ENCODE data around the gene NLRP1.

NLRP1 gene

DNA sequence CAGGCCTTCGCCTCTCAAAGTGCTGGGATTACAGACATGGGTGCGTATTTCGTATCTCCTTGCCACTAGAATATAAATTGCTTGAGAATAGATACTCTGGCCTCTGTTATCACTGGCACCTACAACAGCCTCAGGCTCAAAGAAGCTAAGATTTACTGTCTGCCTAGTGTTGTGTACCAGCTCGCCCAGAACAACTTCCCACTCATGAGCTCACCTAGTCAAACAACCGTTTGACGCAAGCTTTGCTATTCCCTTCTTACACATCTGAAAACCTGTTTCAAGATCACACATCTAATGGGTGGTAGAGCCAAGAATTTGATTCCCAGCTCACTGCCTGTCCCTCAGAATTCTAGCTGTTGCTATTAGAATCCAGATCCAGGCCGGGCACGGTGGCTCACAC lies 73.5 kb downstream of the NLRP1 start:
- Histone ChIP-seq H3K36me3 (ENCODE audit: control insufficient read depth in 1 of 2, insufficient read depth in 2 of 2, low read length in 2 of 2) (peaks cover 0 to 6% of the 10 kb centered on the region in 2 donors), H3K27ac (ENCODE audit: low read length) (no peak overlapping the region)

DNA sequence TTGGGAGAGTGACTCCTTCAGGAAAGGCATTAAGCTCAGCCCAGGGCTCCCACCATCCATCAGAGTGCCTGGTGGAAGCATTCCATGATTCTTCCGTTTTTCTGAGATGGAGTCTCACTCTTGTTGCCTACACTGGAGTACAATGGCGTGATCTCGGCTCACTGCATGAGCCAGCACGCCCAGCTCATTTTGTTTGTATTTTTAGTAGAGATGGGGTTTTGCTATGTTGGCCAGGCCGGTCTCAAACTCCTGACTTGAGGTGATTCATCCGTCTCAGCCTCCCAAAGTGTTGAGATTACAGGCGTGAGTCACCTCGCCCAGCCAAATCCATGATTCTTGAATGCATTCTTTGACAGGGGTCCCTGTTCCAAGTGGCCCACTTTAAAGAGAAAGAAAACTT lies 74.8 kb downstream of the NLRP1 start:
- Histone ChIP-seq H3K4me1 (ENCODE audit: control insufficient read depth in 1 of 2, insufficient read depth in 2 of 2, low read length in 2 of 2) (no peaks in the 10 kb centered on the region), H3K27me3 (ENCODE audit: low read depth, low read length) (no peaks in the 10 kb centered on the region), H3K27ac (ENCODE audit: low read length) (no peak overlapping the region), H3K9me3 (ENCODE audit: control insufficient read depth in 1 of 2, low read length in 2 of 2) (no peaks in the 10 kb centered on the region), H3K4me3 (ENCODE audit: low read depth in 1 of 2, low read length in 2 of 2) (no peak overlapping the region), H3K36me3 (ENCODE audit: control insufficient read depth in 1 of 2, insufficient read depth in 2 of 2, low read length in 2 of 2) (no peaks in the 10 kb centered on the region)

More for the DNA sequence above, 73.5 kb downstream of the NLRP1 start:
- Histone ChIP-seq H3K27me3 (ENCODE audit: low read depth, low read length) (no peaks in the 10 kb centered on the region), H3K9me3 (ENCODE audit: control insufficient read depth in 1 of 2, low read length in 2 of 2) (no peaks in the 10 kb centered on the region), H3K4me3 (ENCODE audit: low read depth in 1 of 2, low read length in 2 of 2) (no peak overlapping the region), H3K4me1 (ENCODE audit: control insufficient read depth in 1 of 2, insufficient read depth in 2 of 2, low read length in 2 of 2) (no peaks in the 10 kb centered on the region)

DNA sequence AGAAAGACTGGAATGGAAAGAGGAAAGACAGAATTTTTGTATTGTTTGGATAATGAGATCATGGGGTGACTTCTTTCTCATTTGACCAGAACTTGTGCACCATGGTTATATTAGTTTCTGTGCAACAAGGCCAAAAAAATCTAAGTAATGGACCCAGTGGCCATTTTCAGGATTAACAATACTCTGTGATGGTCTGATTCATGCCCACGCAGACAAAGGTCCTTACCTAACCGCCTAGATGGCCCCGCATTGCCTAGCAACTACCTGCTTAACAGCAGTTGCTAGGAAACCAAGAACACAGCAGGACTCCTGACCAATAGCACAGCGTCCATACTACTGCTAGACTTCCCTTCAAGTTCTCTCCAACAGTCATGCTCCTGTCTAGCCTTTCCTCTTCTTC lies 75.5 kb downstream of the NLRP1 start:
- H3K27me3 ChIP-seq (ENCODE audit: low read depth, low read length), result no peaks in the 10 kb centered on the region
- no peak overlapping the region for H3K27ac ChIP-seq (ENCODE audit: low read length)
- no peaks in the 10 kb centered on the region for H3K36me3 ChIP-seq (ENCODE audit: control insufficient read depth in 1 of 2, insufficient read depth in 2 of 2, low read length in 2 of 2)

DNA sequence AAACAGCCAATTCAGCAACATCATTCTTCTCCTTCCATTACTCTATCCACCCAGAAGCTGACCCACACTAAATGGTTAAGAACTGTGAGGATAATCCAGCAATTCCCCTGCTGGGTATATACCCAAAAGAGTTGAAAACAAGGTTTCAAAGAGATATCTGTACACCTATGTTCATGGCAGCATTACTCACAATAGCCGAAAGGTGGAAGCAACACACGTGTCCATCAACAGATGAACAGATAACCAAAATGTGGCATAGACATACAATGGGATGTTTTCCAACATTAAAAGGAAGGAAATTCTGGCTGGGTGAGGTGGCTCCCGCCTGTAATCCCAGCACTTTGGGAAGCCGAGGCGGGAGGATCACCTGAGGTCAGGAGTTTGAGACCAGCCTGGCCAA lies 78.0 kb downstream of the NLRP1 start:
- H3K9me3 ChIP-seq (ENCODE audit: control insufficient read depth in 1 of 2, low read length in 2 of 2), result no peaks in the 10 kb centered on the region
- no peaks in the 10 kb centered on the region for H3K36me3 ChIP-seq (ENCODE audit: control insufficient read depth in 1 of 2, insufficient read depth in 2 of 2, low read length in 2 of 2)
- H3K4me1 ChIP-seq (ENCODE audit: control insufficient read depth in 1 of 2, insufficient read depth in 2 of 2, low read length in 2 of 2), result no peaks in the 10 kb centered on the region
- no peaks in the 10 kb centered on the region for H3K27me3 ChIP-seq (ENCODE audit: low read depth, low read length)
- no peak overlapping the region for H3K27ac ChIP-seq (ENCODE audit: low read length)
- no peak overlapping the region for H3K4me3 ChIP-seq (ENCODE audit: low read depth in 1 of 2, low read length in 2 of 2)

More for the DNA sequence above, 75.5 kb downstream of the NLRP1 start:
- Histone ChIP-seq H3K4me1 (ENCODE audit: control insufficient read depth in 1 of 2, insufficient read depth in 2 of 2, low read length in 2 of 2) (no peaks in the 10 kb centered on the region), H3K4me3 (ENCODE audit: low read depth in 1 of 2, low read length in 2 of 2) (no peak overlapping the region), H3K9me3 (ENCODE audit: control insufficient read depth in 1 of 2, low read length in 2 of 2) (no peaks in the 10 kb centered on the region)

DNA sequence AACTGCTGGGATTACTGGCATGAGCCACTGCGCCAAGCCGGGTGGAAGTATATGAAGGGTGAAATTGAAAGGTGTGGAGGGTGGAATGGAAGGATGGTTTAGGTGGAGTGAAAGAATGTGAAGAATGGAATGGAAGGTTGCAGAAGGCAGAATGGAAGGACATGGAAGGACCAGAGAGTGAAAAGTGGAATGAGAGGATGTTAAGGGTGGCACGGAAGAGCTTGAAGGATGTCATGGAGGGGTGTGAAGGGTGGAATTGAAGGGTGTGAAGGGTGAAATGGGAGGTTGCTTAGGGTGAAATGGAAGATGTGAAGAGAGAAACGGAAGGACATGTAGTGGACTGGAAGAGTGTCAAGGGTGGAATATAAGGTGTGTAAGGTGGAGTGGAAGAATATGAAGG lies 81.8 kb downstream of the NLRP1 start:
- Histone ChIP-seq H3K27ac (ENCODE audit: low read length) (no peak overlapping the region), H3K9me3 (ENCODE audit: control insufficient read depth in 1 of 2, low read length in 2 of 2) (no peaks in the 10 kb centered on the region), H3K36me3 (ENCODE audit: control insufficient read depth in 1 of 2, insufficient read depth in 2 of 2, low read length in 2 of 2) (no peaks in the 10 kb centered on the region), H3K4me3 (ENCODE audit: low read depth in 1 of 2, low read length in 2 of 2) (no peak overlapping the region), H3K4me1 (ENCODE audit: control insufficient read depth in 1 of 2, insufficient read depth in 2 of 2, low read length in 2 of 2) (peaks cover 0 to 11% of the 10 kb centered on the region in 2 donors), H3K27me3 (ENCODE audit: low read depth, low read length) (no peaks in the 10 kb centered on the region)

DNA sequence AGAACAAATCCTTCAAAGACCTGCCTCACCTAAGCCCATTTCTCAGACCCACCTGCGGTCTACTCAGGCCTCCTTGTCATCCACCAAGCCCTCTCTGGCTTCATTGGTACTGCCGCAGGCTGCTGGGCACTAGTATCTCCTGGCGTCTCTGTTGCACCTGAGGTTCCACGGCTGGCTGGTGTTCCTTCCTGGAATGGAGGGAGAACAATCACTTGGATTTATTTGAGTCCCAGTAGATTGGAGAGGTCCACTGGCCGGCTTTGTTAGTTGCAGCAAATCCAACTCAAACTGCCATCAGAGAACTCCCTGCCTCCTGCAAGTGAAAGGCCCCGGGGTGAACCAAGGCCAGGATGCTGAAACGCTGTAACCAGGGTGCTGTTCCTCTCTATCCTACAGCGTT lies 82.6 kb downstream of the NLRP1 start:
- H3K4me1 ChIP-seq (ENCODE audit: control insufficient read depth in 1 of 2, insufficient read depth in 2 of 2, low read length in 2 of 2), result peaks cover 0 to 11% of the 10 kb centered on the region in 2 donors
- no peaks in the 10 kb centered on the region for H3K27me3 ChIP-seq (ENCODE audit: low read depth, low read length)
- no peak overlapping the region for H3K4me3 ChIP-seq (ENCODE audit: low read depth in 1 of 2, low read length in 2 of 2)
- no peaks in the 10 kb centered on the region for H3K9me3 ChIP-seq (ENCODE audit: control insufficient read depth in 1 of 2, low read length in 2 of 2)
- no peaks in the 10 kb centered on the region for H3K36me3 ChIP-seq (ENCODE audit: control insufficient read depth in 1 of 2, insufficient read depth in 2 of 2, low read length in 2 of 2)
- no peak overlapping the region for H3K27ac ChIP-seq (ENCODE audit: low read length)

DNA sequence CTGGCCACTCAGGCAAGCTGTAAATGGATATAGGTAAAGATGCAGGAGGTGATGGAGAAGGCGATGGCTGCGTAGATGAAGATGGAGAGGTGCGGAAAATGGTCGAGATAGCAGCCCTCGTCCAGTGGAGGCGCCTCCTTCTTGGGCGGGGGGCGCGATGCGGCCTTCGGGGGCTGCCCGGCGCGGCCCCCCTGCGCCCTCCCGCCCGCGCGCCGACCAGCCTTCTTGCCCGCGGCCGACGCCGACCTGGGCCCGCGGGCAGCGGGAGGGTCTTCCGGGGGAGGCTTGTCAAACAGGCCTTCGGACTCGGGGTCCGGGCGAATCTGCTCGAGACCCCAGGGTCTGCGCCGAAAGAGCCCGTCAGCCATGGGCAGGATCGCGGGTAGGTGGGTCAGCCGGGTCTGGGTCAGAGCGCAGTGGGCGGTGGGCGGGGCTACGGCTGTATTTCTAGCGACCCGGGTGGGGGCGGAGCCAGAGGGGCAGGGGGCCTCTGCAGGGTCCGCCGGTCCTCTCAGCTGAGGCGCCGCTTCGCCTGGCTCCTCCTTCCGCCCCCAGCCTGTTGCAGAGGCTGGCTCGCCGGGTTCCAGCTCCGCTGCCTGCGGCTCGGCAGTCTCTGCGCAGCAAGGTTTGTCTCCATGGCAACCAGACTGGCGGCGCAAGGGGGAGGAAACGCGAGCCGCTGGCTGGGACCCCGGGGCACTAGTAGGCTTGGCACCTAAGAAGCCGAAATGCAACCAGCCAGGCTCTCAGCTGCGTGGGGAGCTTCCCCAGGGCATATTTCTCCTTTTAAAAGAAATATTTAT lies 83.5 kb downstream of the NLRP1 start:
- H3K27ac ChIP-seq (ENCODE audit: low read length), result no peak overlapping the region
- H3K36me3 ChIP-seq (ENCODE audit: control insufficient read depth in 1 of 2, insufficient read depth in 2 of 2, low read length in 2 of 2), result no peaks in the 10 kb centered on the region
- no peaks in the 10 kb centered on the region for H3K27me3 ChIP-seq (ENCODE audit: low read depth, low read length)
- H3K4me1 ChIP-seq (ENCODE audit: control insufficient read depth in 1 of 2, insufficient read depth in 2 of 2, low read length in 2 of 2), result peaks cover 0 to 11% of the 10 kb centered on the region in 2 donors
- H3K9me3 ChIP-seq (ENCODE audit: control insufficient read depth in 1 of 2, low read length in 2 of 2), result no peaks in the 10 kb centered on the region
- H3K4me3 ChIP-seq (ENCODE audit: low read depth in 1 of 2, low read length in 2 of 2), result peak overlapping the region; percentile 59 to 69

DNA sequence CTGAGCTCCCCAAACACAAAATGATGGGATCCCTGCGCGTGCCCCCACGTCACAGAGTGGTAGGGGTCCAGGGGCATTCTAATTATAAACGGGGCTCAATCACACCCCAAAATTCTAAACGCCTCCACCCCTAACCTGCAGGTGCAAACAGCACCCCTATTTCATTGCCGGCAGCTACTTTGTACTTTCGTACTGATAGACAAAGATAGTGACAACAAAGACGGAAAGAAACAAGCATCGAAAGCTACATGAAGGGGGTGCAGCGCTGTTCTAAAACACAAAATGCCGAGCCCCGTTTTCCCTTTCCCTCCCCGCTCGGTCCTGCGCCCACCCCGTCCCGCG lies 84.1 kb downstream of the NLRP1 start:
- Histone ChIP-seq H3K27me3 (ENCODE audit: low read depth, low read length) (no peaks in the 10 kb centered on the region), H3K4me3 (ENCODE audit: low read depth in 1 of 2, low read length in 2 of 2) (peak overlapping the region; percentile 59 to 69), H3K4me1 (ENCODE audit: control insufficient read depth in 1 of 2, insufficient read depth in 2 of 2, low read length in 2 of 2) (peaks cover 0 to 11% of the 10 kb centered on the region in 2 donors), H3K36me3 (ENCODE audit: control insufficient read depth in 1 of 2, insufficient read depth in 2 of 2, low read length in 2 of 2) (no peaks in the 10 kb centered on the region), H3K9me3 (ENCODE audit: control insufficient read depth in 1 of 2, low read length in 2 of 2) (no peaks in the 10 kb centered on the region), H3K27ac (ENCODE audit: low read length) (no peak overlapping the region)

DNA sequence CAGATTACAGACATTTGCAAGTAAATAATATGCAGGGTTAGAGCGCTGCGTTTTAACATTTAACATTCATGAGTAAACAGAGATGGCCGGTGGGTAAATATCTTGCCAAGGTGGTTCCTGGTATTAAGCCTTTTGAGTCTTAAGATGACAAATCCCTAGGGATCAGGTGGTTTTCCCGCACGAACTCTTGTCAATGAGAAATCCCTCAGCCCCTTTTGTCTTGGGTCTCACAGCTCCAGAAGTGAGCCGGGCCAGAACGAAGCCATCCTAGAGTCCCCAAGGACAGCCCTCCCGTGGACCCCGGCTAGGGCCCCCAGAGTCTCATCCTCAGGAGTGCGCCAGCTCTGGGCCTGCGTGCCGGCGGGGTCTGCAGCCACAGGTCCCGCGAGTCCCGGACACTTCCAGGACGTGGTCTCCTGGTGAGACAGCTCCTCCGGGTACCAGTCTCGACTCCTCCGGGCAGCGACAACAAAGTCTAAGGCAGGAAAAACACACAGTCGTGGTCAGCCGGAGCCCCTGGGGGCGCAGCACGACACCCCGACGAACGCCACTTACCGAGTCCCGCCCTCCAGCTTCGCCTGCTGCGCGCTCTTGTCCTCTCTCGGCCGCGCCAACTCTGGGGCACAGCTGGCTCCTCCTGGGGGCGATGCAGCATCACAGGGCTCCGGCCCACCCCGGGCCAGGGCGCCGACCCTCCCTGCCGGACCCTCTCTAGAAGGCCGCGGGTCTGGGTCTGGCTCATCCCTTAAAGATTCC lies 84.7 kb downstream of the NLRP1 start:
- Histone ChIP-seq H3K27ac (ENCODE audit: low read length) (no peak overlapping the region), H3K9me3 (ENCODE audit: control insufficient read depth in 1 of 2, low read length in 2 of 2) (no peaks in the 10 kb centered on the region), H3K36me3 (ENCODE audit: control insufficient read depth in 1 of 2, insufficient read depth in 2 of 2, low read length in 2 of 2) (no peaks in the 10 kb centered on the region), H3K4me3 (ENCODE audit: low read depth in 1 of 2, low read length in 2 of 2) (peak overlapping the region; percentile 59 to 69), H3K4me1 (ENCODE audit: control insufficient read depth in 1 of 2, insufficient read depth in 2 of 2, low read length in 2 of 2) (peaks cover 0 to 11% of the 10 kb centered on the region in 2 donors), H3K27me3 (ENCODE audit: low read depth, low read length) (no peaks in the 10 kb centered on the region)

DNA sequence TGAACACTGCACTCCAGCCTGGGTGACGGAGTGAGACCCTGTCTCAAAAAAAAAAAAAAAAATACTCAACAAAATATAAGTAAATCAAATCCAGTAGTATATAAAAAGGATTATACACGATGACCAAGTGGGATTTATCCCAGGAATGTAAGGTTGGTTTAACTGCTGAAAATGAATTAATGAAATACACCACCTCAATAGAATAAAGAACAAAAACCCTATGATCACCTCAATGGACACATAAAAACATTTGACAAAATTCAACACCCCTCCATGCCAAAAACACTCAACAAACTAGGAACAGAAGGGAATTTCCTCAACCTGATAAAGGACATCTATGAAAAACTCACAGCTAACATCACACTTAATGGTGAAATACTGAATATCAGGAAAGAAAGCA lies 91.3 kb downstream of the NLRP1 start:
- H3K9me3 ChIP-seq (ENCODE audit: control insufficient read depth in 1 of 2, low read length in 2 of 2), result no peaks in the 10 kb centered on the region
- H3K27me3 ChIP-seq (ENCODE audit: low read depth, low read length), result no peaks in the 10 kb centered on the region
- no peak overlapping the region for H3K27ac ChIP-seq (ENCODE audit: low read length)
- no peak overlapping the region for H3K4me3 ChIP-seq (ENCODE audit: low read depth in 1 of 2, low read length in 2 of 2)
- peaks cover 10 to 15% of the 10 kb centered on the region in 2 donors for H3K36me3 ChIP-seq (ENCODE audit: control insufficient read depth in 1 of 2, insufficient read depth in 2 of 2, low read length in 2 of 2)
- peaks cover 0 to 3% of the 10 kb centered on the region in 2 donors for H3K4me1 ChIP-seq (ENCODE audit: control insufficient read depth in 1 of 2, insufficient read depth in 2 of 2, low read length in 2 of 2)

DNA sequence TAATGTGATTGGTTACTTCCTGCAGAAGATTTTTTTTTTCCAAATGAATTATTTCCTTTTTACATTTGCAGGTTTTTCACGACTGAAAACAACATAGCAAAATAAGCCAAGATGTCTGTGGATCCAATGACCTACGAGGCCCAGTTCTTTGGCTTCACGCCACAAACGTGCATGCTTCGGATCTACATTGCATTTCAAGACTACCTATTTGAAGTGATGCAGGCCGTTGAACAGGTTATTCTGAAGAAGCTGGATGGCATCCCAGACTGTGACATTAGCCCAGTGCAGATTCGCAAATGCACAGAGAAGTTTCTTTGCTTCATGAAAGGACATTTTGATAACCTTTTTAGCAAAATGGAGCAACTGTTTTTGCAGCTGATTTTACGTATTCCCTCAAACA lies 95.6 kb downstream of the NLRP1 start:
- Histone ChIP-seq H3K4me1 (ENCODE audit: control insufficient read depth in 1 of 2, insufficient read depth in 2 of 2, low read length in 2 of 2) (peaks cover 9 to 30% of the 10 kb centered on the region in 2 donors), H3K4me3 (ENCODE audit: low read depth in 1 of 2, low read length in 2 of 2) (no peak overlapping the region), H3K9me3 (ENCODE audit: control insufficient read depth in 1 of 2, low read length in 2 of 2) (no peaks in the 10 kb centered on the region), H3K36me3 (ENCODE audit: control insufficient read depth in 1 of 2, insufficient read depth in 2 of 2, low read length in 2 of 2) (peaks cover 13 to 26% of the 10 kb centered on the region in 2 donors), H3K27ac (ENCODE audit: low read length) (no peak overlapping the region), H3K27me3 (ENCODE audit: low read depth, low read length) (no peaks in the 10 kb centered on the region)

All from muscle layer of duodenum (tissue), 2 donors.